ENCODE results near the gene ATP1A1.

DNA sequence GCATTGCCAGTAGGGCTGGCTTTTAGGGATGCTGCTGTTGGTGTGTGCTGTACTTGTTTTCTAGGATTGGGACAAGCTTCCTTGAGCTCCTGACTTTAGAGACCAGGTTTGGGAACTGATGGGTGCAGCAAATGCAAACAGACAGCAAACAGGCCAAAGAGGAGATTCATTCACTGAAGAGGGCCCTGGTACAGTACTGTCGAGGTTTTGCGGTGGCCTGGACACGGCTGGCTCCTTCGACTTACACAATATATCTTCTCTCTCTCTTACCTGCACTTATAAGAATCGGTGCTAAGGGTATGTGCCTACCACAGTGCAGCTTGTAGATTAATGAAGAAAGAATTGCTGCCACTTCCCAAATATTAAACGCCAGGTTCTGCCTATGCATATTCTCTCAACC, 44.6 kb downstream of the ATP1A1 start:
- TF ChIP-seq CTCF (IDR thresholded peaks at IDR 0.05), result no peak
- no peak for TF ChIP-seq POLR2AphosphoS5 (IDR thresholded peaks at IDR 0.05; ENCODE audit: insufficient read depth in 1 of 2, low read depth in 1 of 2)
- TF ChIP-seq POLR2A (IDR thresholded peaks at IDR 0.05), result no peak

Measured in vagina (tissue), 2 donors.